DLD1 (cell line): ENCODE measurements around the gene USP7.
"Not testable (repeated sequence)": the region's sequence is repeated elsewhere in the genome, so short reads cannot be mapped to it uniquely, and the experiment has no call there.

Source experiments
- in situ Hi-C: cut with HindIII; loops from 2 replicates; pipeline ENCODE4 v1.10.0; 2017; ENCODE audit warnings: low sequenced_read_pairs

Gene USP7

DNA sequence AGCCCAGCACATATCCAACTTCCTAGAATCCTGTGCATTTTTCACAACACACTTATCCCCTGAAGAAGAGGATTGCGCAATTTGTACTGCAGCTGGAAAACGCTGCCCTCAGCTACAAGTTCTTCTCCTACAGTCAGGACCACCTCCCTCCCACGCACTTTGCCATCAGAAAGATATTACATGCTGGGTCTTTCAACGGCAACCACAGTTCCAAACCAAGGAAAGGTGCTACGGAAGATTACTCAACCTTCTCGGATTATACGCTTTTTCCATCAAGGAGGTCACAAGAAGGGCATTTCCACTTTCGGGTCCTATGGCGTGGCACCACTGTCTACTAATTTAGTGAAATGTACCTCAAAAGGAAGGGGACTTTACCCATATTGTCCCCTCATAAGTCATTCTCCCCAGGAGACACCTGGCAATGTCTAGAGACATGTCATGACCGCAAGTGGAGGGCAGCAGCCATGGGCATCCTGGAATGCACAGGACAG is 35.2 kb downstream of the USP7 start:
- in situ Hi-C loops = no loop called here

GRCh38 chr16:8926827-8927226 is 36.9 kb downstream of the USP7 start:
- in situ Hi-C loops = no loop called here

DNA sequence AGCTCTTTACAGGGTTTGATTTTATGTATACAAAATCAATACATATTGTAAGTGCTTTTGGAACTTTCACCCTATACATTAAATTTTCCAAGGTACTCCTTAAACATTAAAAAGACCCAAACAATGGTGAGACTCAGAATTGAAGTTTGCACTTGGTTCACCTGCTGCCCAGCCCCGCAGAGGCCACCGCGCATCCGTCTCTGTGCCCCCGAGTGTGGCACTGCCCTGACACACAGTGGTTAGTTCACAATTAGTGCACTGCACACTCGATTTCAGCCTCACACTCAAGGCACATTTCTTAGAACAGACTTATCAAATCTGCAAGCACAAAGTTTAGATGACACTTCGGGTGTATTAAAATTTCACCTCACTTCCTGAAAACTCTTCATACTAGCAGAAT is 38.3 kb downstream of the USP7 start:
- in situ Hi-C loops = no loop called here

DNA sequence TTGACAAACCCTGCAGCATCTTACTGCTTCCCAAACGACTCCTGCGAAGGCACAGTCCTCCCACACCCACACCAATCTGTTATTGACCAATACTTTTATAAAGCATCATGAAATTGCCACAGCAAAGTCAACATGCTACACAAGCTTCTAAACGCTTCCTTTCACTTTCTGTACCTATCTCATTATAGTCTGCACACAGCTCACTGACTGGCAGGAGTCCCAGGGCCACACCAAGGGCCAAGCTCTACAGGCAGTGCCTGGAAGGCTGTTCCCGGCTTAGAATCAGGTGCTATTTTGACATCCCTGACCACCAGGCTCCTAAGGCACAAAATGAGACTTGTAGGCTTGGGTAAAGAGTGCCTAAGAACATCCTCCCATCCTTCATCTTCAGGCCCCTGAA is 39.5 kb downstream of the USP7 start:
- in situ Hi-C loops = no loop called here

GRCh38 chr16:8923199-8923598 is 40.5 kb downstream of the USP7 start:
- in situ Hi-C loops = no loop called here

GRCh38 chr16:8921347-8921984 is 42.2 kb downstream of the USP7 start:
- in situ Hi-C loops = no loop called here

- in situ Hi-C loops = no loop called here
Observed at GRCh38 chr16:8920645-8921346, 42.9 kb downstream of the USP7 start.

GRCh38 chr16:8919934-8920462 is 43.7 kb downstream of the USP7 start:
- in situ Hi-C loops = no loop called here

- in situ Hi-C loops = no loop called here
Observed at GRCh38 chr16:8919089-8919933, 44.4 kb downstream of the USP7 start.

GRCh38 chr16:8917336-8917735 is 46.4 kb downstream of the USP7 start:
- in situ Hi-C loops = not testable (repeated sequence)

- in situ Hi-C loops = no loop called here
Observed at GRCh38 chr16:8916541-8917225, 47.0 kb downstream of the USP7 start.

- in situ Hi-C loops = no loop called here
Observed at GRCh38 chr16:8915722-8916301, 47.9 kb downstream of the USP7 start.

GRCh38 chr16:8914098-8914497 is 49.6 kb downstream of the USP7 start:
- in situ Hi-C loops = no loop called here

- in situ Hi-C loops = no loop called here
Observed at GRCh38 chr16:8912793-8913192, 50.9 kb downstream of the USP7 start.

DNA sequence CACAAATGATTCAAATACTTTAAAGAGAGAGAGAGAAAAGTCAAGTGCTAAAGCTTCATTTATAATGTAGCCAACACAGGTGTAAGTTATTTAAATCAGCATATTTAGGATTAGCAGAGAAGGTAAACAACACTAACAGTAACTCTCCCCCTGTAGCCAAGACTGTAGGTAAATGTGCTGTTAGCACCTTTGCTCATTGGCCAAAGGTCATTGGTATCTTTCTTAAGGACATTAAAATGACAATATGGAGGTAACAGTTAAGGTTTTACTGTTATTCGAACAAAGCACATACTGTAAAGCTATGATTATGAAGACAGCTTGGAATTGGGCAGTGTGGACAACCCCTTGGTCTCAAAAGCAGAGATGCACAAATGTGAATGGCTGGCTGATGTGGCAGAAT is 52.9 kb downstream of the USP7 start:
- in situ Hi-C loops = no loop called here

DNA sequence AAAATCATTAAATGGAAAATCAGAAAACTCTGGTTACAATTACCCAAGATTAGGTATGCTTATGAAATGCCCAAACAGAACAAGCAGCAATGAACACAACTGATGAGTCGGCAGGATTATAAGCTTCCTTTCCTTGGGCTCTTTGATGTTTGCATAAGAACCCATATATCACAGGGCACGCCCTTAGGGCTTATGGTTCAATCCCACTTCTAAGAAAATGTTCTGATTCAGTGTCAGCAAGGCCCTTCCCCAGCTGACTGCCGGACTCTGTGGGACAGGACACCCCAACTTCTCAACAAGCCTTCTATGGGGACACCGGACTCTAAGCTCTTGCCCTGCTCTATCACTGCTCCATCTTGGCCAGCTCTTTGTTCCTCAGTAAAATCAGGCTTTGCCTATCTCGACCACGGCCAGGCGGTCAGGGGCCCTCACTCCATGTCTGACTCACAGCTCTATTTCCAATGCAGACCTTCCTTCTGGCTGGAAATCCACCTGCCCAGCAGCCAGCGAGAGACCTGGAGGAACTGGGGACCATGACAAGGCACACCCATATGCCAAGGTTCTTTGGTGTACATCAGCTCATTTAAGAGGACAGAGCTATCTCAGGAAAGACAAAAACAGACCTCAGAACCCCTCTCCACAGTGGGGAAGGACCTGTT is 54.8 kb downstream of the USP7 start:
- in situ Hi-C loops = no loop called here

DNA sequence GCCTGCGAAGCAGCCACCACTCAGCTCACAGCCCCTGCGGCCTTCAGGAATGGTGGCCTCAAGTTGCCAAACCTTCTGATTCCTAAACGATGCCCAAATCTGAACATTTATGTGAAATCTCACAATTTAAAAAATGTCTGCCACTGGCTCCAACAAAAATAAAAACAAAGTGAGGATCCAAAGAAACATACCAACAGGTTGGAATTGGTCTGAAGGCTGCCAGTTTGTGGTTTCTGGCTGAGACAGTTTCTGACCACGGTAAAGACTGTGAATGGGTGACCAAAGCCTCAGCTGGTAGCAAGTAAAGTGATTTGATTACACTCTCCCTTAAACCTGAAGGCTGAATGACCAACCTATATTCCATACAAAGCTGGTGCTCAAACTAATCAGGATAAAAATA is 56.6 kb downstream of the USP7 start:
- in situ Hi-C loops = no loop called here

- in situ Hi-C loops = no loop called here
Observed at GRCh38 chr16:8905795-8906591, 57.7 kb downstream of the USP7 start.

DNA sequence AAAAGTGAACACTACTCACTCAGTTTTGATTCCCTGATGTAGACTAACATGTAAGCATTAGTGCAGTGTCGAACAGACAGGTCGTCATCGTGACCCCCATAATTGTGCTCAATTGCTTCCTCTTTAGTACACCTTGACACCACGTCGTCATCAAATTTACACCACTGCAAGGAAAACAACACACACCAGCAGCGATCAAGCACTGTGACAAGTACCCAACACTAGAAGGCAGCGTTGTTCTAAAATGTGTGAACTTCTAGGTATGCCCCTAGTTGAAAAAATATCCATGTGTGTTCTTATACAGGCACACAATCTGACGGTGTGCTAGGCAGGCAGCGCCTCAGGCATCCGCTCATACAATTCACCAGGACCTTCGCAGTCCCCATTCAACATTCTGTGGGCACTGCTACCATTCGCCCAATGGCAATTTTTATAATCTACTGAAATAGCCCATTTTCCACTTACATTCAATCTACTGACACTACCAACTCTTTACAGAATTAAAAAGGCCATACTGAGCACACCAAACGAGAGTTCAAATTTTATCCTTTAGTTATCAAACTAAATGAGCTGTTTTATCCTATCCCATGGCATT is 58.4 kb downstream of the USP7 start:
- in situ Hi-C loops = no loop called here
